Fibroblast of skin of left quadriceps (primary cell): ENCODE measurements around the gene NSMCE3.

Experiments used
- DNase-seq, 2 experiments: peaks; one replicate each; pipeline ENCODE4 v3.0.0-alpha.2; 2013; ENCODE audit warnings: low read depth in 2 of 2

NSMCE3 gene

GRCh38 chr15:29222129-29222853 is 47.3 kb downstream of the NSMCE3 start:
- DNase-seq: no peak

DNA sequence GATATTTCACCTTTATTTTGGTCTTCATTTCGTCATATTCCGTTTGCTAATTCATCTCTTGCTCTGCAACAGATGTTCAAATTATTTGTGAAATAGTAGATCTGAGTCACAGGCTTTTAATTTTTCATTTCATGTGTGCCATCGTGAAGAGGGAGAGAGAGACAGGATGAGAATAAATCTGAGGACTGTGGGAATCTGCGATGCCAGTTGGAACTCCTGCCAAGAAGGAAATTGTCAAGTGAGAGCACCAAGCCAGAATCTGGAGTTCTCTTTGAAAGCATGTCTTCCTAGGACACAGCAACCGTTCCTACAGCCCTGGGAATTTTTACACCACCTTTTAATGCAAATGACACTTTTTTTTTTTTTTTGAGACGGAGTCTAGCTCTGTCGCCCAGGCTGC is 48.8 kb downstream of the NSMCE3 start:
- DNase-seq: no peak

DNA sequence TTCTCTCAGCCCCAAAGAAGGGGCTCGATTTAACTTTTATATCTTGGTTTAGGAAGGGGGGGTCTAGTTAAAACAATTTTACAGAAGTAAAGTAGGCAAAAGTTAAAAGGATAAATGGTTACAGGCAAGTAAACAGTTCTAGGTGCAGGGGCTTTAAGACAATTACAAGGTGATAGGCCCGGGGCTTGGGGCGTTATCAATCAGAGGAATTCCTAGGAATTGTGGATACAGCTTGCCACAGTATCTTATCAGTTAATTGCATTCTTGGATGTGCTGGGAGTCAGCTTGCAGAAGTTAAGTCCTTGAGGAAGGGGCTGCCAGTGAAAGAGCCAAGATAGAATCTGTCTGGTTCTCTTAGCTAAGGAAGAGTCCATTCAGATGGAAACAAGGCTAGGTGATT is 52.7 kb downstream of the NSMCE3 start:
- no peak for DNase-seq
